Suppressor macrophage treated with lipopolysaccharide for 1 hour (primary cell): ENCODE data around the gene PLAAT2.
"Not testable (repeated sequence)": the region's sequence is repeated elsewhere in the genome, so short reads cannot be mapped to it uniquely, and the experiment has no call there.

Source experiments
- DNase-seq, 3 donors: peaks; one replicate each; pipeline ENCODE4 v3.0.0-alpha.2; 2020 to 2022

PLAAT2 gene

DNA sequence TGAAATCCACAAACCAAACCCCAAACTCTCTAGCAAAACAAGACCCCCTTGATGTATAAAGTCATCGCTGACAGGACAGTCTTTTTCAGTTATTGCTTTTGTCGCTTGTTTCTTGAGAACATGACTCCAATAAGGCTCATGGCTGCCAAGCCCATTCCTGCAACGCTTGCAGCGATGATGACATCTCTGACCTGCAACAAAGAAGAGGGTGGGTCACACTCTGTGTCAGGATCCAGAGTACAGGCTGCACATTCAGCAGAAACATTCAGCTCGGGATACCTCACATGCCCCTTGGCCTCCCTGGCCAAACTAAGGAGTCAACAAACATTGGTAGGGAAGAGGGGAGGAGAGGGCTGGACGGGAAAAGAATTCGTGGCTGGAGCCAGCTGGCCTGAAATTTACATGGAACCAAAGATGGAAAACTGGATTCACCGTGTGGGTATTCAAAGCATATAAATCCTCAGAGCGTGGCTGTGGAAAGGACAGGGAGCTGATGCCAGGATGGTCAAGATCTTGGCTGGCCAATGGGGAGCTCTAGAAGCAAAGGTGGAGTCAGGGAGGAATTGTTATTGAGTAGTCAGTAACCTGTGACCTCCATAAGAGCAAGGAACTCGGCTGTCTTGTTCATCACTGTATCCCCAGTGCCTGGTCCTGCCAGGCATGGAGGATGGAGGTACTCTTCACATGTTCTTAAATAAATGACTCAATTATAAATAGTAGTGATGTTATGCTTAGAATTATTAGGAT is 11.8 kb upstream of the PLAAT2 start:
- no peak for DNase-seq

DNA sequence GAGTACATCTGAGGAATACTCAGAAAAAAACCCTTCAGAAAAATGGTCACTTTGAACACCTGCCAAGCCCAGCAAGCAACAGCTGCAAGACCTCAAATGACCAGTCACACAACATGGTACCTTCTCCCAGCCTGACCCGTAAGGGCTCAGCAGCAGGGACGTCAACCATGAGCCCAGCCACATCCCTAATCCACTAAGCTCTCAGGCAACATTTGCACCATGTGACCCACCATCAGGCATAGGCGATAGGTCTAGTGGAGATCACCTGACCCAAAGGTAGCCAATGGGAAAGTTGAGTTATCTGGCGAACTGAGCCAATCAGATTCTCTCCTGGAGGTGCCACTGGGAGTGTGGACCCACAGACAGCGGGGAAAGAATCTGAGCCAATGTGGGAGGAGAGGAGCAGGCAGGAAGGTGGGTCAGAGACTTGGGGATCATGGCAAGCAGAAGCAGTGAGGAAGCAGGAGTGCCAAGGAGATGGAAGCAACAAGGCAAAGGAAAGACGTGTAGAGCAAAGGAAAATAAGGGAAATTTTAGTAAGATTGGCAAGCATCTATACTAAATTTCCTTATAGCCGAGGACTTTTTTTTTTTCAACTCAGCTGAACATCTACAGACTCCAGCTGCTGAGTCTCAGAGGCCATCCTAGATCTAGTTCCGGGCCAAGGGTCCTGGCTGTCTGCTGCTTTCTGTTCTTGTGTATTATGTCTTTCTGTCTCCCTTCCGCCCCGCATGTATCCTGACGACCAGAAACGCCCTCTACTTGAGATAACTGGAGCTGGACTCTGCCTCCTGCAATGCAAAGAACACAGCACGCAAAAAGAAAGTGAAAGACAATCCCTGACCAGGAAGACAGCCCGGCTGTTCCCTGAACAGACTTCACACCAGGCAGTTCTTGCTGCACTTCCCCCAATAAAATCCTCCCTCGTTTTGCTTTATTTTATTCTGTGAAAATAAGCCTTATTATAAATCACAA is 11.0 kb upstream of the PLAAT2 start:
- peak; percentile 73 to 80 (median 74) for DNase-seq

DNA sequence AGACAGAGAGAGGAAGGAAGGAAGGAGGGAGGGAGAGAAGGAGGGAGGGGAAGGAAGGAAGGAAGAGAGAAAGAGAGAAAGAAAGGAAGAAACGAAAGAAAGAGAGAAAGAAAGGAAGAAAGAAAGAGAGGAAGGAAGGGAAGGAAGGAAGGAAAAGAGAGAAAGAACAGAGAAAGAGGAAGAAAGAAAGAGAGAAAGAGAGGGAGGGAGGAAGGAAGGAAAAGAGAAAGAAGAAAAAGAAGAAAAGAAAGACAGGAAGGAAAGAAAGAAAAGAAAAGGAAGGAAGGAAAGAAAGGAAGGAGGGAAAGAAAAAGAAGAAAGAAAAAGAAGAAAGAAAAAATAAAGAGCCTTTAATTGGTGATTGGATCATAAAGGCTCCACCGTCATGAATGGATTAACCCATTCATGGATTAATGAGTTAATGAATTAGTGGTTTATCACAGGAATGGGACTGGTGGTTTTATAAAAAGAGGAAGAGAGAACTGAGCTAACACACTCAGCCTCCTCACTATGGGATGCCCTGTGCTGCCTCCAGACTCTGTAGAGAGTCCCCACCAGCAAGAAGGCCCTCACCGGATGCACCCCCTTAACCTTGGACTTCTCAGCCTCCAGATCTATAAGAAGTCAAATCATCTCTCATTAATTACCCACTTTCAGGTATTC is 9.0 kb upstream of the PLAAT2 start:
- no peak for DNase-seq

DNA sequence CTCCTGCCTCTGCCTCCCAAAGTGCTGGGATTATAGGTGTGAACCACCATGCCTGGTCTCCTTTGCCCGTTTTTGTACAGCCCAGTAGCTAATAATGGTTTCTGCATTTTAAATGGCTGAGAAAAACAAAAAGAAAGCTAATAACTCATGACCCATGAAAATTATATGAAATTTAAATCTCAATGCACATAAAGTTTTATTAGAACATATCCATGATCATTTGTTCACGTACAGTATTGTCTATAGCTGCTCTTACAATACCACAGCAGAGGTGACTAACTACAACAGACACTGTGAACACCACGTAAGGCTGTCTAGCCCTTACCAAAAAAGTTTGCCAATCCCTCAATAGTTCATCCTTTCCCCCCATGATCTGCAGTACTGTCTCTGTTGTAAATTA is 6.4 kb upstream of the PLAAT2 start:
- no peak for DNase-seq

DNA sequence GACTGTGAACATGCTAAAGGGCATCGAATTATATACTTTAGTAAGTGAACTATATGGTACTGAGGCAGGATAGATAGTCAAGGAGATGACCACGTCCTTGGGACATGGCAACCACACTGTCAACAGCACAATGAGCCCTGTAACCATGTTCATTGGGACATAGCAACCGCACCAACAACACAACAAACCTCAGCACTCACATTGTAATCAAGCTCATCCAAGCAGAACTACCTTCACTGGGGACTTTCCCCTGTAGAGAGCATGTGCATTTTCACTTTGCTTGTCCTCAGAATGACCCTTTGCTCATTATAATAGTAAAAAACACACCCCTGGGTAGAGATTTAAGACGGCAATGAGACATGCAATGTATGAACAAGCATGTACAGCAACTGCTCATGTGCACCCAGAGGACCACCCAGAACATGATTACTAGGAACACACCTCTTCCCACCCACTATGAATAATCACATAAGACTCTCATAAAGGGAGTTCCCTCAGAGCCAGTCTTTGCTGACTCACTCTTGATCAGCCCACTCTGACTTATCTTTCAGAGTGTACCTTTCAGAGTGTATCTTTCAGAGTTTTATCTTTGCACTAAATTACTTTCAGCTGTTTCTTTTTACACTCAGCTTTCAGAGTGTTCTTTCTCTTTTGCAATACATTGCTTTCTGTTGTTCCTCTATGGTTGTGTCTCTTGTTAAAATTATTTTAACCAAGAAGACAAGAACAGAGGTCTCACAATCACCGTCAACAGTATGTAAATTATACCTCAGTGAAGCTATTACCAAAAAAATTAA is 4.1 kb upstream of the PLAAT2 start:
- DNase-seq = peak; percentile 76 to 88 (median 87)

DNA sequence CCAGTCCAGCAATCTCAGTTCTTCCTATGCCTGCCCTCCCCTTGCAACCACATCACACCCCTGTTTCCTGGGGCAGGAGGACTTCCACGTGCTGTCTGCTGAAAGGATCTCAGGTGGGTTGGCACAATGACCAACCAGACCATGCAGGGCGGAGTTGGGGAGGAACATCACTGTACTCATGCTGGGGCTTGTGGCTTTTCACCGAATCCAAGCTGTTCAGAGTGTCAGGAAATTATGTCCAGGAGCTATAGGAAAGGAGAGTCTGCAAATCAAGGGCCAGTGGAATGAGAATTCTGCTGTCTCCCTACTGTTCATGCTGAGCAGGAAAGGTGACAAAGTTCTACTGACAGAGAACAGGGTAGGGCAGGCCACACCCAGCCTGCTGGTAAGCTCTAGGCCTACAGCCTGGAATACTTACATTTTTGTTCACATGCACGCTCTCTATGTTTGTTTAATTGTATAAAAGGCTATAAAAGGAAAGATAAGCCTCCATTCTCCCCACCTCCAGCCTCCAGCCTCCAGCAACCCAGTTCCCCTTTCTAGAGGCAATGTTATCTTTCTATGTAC is 1.7 kb upstream of the PLAAT2 start:
- no peak for DNase-seq

DNA sequence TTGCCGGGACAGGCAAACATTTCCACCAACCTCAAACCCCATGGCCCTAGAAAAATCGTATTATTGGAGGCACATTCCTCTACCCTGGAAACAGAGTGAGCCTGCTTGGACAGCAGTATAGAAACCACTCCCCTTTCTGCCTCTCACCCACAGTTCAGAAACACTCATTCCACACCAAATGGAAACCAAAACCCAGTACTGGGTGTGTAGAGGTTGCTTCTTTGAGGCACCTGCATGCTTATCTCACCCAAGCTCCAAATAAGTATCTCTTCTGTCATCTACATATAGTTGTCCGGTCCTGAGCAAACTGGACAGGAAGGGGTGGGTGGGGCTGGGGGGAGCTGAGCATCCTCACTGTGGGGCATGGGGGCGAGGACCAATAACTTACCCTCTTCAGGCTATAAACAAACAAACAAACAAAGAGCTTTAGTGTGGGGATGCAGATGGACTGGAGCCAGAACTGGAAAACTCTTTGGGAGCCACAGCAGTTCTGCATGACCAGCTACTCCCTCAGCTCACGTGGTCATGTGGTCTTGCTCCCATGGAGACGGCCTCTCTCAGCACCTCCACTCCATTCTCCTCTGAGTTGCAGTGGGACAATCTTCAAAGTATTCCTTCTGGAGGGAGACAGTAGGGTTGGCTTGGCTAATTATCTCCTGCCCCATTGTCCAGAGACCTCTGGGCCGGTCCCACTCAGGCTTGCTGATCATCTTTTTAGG is 1.0 kb upstream of the PLAAT2 start:
- no peak for DNase-seq

DNA sequence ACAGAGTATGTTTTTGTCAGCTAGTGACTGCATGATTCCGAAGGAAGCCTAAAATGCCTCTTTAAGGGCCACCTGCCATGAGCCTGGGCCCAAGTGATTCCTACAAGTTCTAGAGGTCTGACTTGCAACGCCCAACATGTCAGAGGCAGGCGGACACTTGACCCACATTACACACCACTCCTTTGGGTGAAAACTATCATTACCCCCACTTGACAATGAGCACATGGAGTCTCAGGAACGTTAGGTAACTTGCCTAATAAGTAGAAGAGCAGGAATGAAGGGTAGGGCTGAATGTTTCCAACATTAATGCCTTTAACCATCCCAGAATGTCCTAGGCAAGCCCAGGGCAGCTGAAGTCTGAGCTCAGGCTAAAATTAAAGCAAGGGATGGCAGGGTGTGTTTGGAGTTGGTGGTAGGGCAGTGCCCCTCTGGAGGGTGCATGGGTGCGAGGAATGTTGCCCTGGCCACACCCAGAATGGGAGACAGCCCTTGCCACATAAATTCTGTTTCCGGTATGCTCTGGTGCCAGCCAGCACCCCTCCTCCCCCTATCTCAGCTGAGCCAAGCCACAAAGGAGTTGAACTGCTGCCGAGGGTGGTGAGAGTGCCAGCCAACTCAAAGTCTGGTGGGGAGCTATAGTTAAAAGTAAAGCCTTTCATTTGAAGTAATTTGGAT is 2.5 kb downstream of the PLAAT2 start:
- DNase-seq = no peak

DNA sequence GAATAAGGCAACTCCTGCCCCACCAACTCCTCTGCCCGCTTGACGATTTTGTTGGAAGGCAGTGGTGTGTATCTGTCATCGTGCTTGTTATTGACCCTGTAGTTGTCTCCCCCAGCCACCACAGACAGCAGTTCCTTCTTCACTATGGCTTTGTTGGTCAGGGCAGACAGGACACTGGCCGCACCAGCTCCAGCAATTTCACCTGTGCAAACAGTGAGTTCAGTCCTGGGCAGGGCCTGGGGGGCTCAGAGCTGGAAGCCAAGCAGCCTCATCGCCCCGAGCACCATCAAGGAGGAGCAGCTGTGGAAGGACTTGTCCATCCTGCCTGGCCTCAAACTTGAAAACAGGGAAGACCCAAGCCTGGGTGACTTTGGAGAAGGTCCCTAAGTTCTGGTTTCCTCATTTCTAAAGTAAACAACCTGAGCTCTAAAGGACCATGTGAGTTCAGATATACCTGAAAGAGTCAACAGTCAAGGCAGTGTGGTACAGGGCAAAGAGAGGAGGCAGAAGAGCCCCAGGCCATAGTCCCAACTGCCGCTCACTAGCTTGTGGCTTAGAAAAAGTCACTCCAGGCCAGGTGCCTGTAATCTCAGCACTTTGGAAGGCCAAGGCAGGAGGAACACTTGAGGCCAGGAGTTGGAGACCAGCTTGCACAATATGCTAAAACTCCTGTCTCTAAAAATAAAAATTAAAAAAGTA is 4.6 kb downstream of the PLAAT2 start:
- DNase-seq = no peak

DNA sequence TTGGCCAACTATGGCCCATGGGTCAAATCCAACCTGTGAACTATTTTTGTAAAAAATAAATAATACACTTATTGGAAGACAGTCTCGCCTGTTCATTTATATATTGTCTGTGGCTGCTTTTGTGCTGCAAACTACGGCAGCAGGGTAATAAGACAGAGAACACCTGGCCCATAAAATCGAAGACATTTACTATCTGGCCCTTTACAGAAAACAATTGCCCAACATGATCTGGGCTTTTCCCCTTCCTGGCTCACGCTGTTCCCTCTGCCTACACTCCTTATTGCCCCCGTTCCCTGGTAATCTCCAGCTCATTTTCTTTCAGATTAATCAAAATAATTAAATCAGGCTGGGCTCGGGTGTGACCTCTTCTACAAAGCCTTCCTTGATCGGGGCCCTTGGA is 5.6 kb downstream of the PLAAT2 start:
- no peak for DNase-seq

DNA sequence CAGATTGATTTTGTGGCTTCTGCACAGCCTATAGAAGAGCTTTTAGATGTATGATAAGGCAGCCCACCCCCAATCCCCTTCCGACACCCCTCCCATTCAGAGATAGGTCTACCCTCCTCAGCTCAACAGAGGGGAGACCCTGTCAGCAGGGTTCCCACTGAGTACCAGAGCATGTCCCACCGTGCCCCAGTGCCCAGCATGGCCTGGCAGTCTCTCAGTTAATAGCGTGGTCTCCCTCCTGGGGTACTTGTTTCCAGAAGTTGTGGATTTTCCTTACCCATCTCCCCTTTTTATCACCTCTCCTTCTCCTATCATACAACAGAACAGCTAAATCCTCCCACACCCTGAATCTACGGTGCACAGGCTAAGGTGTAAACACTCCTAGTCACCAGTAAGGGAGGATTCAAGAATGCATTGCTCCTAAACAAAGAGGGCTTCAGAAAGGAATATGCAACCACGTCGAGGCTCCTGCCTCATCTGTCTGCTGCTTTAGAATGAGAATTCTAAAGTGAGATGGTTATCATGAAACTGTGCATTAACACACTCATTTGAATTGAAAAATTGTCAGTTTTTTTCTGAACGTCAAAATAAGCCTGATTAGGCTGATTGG is 6.7 kb downstream of the PLAAT2 start:
- no peak for DNase-seq

DNA sequence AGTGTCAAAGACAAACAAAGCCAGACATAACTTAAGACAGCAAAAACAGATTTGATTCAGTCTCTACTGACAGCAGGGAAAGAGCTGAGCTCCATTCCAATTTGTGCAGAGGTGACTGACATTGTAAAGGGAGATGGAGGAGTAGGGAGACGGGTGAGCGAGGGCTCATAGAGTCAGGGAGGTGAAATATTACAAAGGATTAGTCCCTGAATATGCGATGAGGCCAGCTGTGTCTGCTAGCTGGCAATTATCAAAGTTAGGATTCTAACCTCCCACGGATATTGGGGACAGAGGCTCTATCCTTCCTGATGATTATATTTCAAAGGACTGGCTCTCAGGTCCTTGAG is 8.3 kb downstream of the PLAAT2 start:
- DNase-seq = no peak

DNA sequence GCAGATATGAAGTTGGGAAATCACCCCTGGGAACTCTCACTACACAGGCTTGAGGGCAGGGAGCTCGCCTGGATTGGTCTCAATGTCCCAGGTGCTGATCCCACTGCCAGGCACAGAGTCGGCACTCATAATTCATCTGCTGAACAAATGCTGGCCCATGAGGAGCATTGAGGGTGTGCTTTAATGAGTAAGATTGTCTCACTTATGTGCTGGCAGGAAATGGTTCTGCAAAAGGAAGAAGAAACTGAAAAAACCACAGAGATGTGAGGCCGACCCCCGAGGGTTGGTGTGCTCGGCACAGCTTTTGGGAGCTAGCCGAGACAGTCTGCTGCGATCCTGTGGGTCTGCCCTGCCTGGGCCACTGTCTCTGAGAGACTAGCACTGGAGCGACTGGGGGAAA is 9.4 kb downstream of the PLAAT2 start:
- peak in 2 of 3 donors; percentile 30 to 39 for DNase-seq

DNA sequence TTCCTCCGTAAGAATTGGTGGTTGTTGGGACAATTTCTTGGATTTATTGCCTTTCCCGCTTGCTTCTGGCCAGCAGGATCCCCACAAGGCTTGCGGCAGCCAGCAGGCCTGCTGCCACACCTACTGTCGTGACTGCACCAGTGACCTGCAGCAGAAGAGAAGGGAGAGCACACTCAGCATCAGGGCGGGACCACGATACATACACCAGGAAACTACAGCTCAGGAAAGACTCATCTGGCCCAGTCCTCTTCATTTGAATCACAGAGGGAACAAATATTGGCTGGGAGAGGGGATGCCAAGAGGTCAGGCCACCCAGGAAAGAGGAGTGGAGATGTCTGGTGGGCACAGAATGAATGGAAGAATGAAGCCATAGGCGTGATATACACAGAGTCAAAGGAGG is 10.3 kb downstream of the PLAAT2 start:
- DNase-seq = no peak

DNA sequence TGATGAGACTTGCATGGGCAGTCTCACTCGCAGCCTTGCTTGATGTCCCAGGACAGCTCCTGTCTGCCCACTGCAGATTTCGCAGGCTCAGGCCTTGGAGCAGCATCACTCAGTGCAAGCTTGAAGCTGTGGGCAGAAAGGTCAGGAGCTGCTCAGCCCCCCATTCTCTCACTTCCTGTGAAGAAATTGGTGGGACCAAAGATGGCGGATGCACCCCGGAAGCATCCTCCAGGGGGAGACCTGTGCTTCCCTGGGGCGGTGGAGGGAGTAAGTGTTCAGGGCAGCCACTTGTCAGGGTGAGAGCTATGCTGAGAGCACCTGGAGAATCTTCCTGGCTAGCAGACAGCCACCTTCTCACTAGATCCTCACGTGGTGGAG is 11.3 kb downstream of the PLAAT2 start:
- DNase-seq = no peak

DNA sequence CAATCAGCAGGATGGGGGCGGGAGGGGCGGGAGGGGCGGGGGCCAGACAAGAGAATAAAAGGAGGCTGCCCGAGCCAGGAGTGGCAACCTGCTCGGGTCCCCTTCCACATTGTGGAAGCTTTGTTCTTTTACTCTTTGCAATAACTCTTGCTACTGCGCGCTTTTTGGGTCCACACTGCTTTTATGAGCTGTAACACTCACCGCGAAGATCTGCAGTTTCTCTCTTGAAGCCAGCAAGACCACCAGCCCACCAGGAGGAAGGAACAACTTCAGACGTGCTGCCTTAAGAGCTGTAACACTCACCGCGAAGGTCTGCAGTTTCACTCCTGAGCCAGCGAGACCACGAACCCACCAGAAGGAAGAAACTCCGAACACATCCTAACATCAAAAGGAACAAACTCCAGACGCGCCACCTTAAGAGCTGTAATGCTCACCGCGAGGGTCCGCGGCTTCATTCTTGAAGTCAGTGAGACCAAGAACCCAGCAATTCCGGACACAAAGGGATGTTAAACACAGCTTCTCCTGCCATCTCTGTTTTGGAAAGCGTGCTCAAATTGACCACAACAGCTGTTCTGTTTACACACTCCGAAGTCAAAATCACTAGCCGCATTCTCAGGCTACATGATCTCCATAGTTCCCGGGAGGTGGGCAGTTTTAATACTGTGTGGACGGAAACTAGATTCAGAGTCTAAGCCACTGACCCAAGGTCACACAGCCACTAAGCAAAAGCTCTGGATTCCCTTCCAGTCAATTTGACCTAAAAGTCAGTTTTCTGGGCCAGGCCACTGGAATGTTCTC is 11.9 kb downstream of the PLAAT2 start:
- DNase-seq = no peak

DNA sequence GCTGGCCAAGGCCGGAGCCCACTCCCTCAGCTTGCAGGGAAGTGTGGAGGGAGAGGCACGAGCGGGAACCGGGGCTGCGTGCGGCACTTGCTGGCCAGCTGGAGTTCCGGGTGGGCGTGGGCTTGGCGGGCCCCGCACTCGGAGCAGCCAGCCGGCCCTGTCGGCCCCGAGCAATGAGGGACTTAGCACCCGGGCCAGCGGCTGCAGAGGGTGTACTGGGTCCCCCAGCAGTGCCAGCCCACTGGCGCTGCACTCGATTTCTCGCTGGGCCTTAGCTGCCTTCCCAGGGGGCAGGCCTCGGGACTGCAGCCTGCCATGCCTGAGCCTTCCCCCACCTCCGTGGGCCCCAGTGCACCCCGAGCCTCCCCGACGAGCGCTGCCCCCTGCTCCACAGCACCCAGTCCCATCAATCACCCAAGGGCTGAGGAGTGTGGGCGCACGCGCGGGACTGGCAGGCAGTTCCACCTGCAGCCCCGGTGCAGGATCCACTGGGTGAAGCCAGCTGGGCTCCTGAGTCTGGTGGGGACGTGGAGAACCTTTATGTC is 13.0 kb downstream of the PLAAT2 start:
- DNase-seq = not testable (repeated sequence)

DNA sequence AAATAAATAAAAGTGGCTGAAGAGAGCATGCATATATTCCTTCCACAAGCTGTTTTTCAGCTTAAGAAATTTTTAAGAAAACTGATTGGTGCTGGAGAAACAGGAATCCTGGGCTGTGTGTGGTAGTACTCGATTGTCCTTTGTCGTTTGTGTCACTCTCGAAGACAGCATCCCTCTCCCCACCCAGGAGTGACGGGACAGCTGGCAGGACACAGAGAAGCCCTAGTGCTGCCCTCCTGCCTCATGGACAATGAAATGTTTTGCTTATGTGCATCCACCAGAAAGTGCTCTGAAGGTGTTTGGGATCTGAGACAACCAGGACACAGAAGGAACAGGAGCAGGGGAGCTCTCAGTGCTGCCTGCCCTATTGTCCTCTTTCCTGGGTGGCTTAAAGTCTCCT is 13.8 kb downstream of the PLAAT2 start:
- no peak for DNase-seq

DNA sequence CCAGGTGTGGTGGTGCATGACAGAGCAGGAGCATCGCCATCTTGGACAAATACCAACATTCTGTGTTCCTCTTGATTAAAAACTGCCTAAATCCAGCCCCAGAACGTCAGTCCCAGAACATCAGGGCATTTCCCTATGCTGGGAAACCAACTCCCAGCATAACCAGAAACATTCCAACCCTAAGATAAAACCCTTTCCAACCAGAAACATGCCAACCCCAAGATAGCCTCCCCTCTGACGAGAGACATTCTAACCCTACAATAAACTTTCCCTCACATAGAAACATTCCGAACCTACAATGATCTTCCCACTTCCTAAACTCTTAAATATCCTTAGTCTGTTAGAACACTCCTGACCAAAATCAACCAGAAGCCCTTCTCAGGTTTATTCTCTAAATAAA is 15.0 kb downstream of the PLAAT2 start:
- no peak for DNase-seq
